ENCODE data around the gene NPAS2.

NPAS2 gene

GRCh38 chr2:100887713-100888495 lies 68.0 kb downstream of the NPAS2 start:
- no peak for DNase-seq

- no peak for DNase-seq
These were observed 68.7 kb downstream of the NPAS2 start for GRCh38 chr2:100888601-100889000.

GRCh38 chr2:100889286-100889685 lies 69.3 kb downstream of the NPAS2 start:
- DNase-seq, result no peak

- DNase-seq, result no peak
These were observed 72.1 kb downstream of the NPAS2 start for GRCh38 chr2:100891906-100892642.

- no peak for DNase-seq
These were observed 73.6 kb downstream of the NPAS2 start for GRCh38 chr2:100893392-100894104.

GRCh38 chr2:100894105-100894795 lies 74.3 kb downstream of the NPAS2 start:
- no peak for DNase-seq

- no peak for DNase-seq
These were observed 74.8 kb downstream of the NPAS2 start for GRCh38 chr2:100894796-100895156.

GRCh38 chr2:100895402-100895801 lies 75.5 kb downstream of the NPAS2 start:
- no peak for DNase-seq

- no peak for DNase-seq
These were observed 76.2 kb downstream of the NPAS2 start for GRCh38 chr2:100895934-100896685.

GRCh38 chr2:100898035-100898665 lies 78.2 kb downstream of the NPAS2 start:
- no peak for DNase-seq

GRCh38 chr2:100900156-100900795 lies 80.3 kb downstream of the NPAS2 start:
- no peak for DNase-seq

- no peak for DNase-seq
These were observed 83.0 kb downstream of the NPAS2 start for GRCh38 chr2:100902817-100903405.

GRCh38 chr2:100903534-100904258 lies 83.8 kb downstream of the NPAS2 start:
- no peak for DNase-seq

- no peak for DNase-seq
These were observed 85.3 kb downstream of the NPAS2 start for GRCh38 chr2:100905132-100905805.

- DNase-seq, result no peak
These were observed 86.2 kb downstream of the NPAS2 start for GRCh38 chr2:100906131-100906530.

- no peak for DNase-seq
These were observed 86.7 kb downstream of the NPAS2 start for GRCh38 chr2:100906679-100907078.

GRCh38 chr2:100907832-100908231 lies 87.9 kb downstream of the NPAS2 start:
- no peak for DNase-seq

GRCh38 chr2:100909534-100910081 lies 89.7 kb downstream of the NPAS2 start:
- no peak for DNase-seq

GRCh38 chr2:100910111-100910510 lies 90.2 kb downstream of the NPAS2 start:
- no peak for DNase-seq

Measured in NCI-H748 treated with DMSO at 0.1 percent for 48 hours (cell line).